ENCODE results near the gene AP3M1.

Gene AP3M1

GRCh38 chr10:74079028-74079935, 71.3 kb downstream of the AP3M1 start:
- no peak for DNase-seq

DNA sequence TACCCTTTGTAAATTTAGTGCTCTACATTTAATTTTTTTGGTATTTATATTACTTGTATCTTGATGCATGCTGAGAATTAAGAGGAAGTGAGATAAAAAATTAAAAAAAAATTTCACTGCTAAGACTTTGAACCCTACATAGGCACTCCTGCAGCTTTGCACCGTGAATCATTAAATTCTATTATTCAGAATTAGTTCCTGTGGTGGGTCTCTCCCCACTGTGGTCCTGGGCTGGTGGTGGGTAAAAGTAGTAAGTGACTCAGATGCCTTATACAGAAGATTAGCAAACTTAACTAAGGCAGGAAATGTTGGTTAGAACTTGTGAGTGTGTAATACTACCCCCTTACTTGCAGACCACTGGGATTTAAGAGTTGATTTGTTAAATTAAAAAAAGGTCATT, 72.6 kb downstream of the AP3M1 start:
- peak; percentile 4 for DNase-seq

GRCh38 chr10:74077416-74077815, 73.2 kb downstream of the AP3M1 start:
- DNase-seq = no peak

GRCh38 chr10:74076961-74077360, 73.7 kb downstream of the AP3M1 start:
- no peak for DNase-seq

- no peak for DNase-seq
Measured at GRCh38 chr10:74075906-74076305, 74.7 kb downstream of the AP3M1 start.

- DNase-seq = no peak
Measured at GRCh38 chr10:74072503-74072902, 78.1 kb downstream of the AP3M1 start.

DNA sequence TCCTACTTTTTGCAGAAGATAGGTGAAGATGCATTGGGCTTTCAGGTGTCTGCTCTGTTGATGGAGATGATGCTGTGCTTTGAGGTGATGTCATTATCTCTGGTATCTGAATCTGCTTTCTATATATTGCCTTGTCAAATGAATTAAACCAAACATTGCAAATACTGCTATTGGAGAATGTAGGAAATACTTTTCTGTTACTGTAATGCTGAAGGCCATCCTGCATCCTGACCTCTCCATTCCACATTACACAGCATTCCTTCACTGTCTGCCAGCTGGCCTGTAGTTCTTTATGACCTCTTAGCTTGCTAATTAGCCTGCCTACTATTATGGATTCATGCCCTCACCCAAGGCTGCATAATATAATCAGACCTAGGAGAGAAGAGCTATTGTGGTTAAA, 79.5 kb downstream of the AP3M1 start:
- no peak for DNase-seq
